ENCODE results near the gene MSMB. TPM values are rescaled to one million over a fixed set of nuclear protein-coding genes. Genes with fewer than 3 reads are reported as not detected.

The MSMB gene
- total and polyA plus RNA-seq, 9 of the 15 experiments (the other 6 are each of a cell fraction or from before 2014, with no cell fraction given): 0.21 to 0.60 TPM; not detected in 7

DNA sequence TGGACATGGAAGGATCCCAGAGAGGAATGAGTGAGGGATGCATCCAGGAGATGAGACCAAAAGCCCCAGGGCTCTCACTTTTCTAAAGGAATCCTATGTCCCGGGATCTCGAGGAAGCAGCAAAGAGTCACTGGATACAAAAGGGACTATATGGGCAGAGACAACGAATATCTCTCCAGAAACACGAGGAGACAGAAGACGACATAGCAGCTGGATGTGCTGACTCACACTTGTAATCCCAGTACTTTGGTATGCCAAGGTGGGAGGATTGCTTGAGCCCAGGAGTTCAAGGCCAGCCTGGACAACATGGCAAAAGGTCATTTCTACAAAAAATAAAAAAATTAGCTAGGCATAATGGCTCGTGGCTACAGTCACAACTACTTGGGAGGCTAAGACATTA, 24.7 kb upstream of the MSMB start:
- ChIA-PET POLR2A (no interaction called here), CTCF (ENCODE audit: low intra/inter-chr PET ratio) (no interaction called here)
- Histone ChIP-seq H3K9me1 (ENCODE audit: control insufficient read depth, insufficient read depth, low read length) (no peaks in the 10 kb centered on the region), H3K9me3 (replicated peaks; ENCODE audit: control insufficient read depth, insufficient read depth, low read depth, low read length) (no peaks in the 10 kb centered on the region), H3K4me2 (ENCODE audit: insufficient read depth, low read length) (no peak overlapping the region), H4K20me1 (replicated peaks; ENCODE audit: control insufficient read depth, insufficient read depth, low read length) (no peaks in the 10 kb centered on the region), H3K4me1 (replicated peaks in 1 of 2; ENCODE audit: control insufficient read depth in 2 of 2, insufficient read depth in 2 of 2, low read length in 2 of 2) (peaks cover 0 to 11% of the 10 kb centered on the region in 2 experiments; a peak in 3 of 5 replicates), H3K4me3 (no peak overlapping the region), H3K9ac (ENCODE audit: insufficient read depth in 1 of 2, low read depth in 2 of 2, low read length in 2 of 2) (no peak overlapping the region), H3K79me2 (ENCODE audit: control insufficient read depth, insufficient read depth, low read length) (no peaks in the 10 kb centered on the region), H3K27me3 (ENCODE audit: control insufficient read depth in 2 of 2, insufficient read depth in 2 of 2, low read length in 2 of 2) (no peaks in the 10 kb centered on the region), H2AFZ (ENCODE audit: low read depth, low read length) (peak overlapping the region; percentile 51), H3K27ac (ENCODE audit: extremely low read depth, low read depth, low read length) (no peak overlapping the region), H3K36me3 (ENCODE audit: control insufficient read depth, insufficient read depth, low read length) (no peaks in the 10 kb centered on the region)
- in situ Hi-C loops (cut with MboI): no loop called here
- peak; percentile 46; the same call in 2 of the 3 replicates for ATAC-seq
- no TSS peak for BruUV-seq (replicated peaks)
- no peak for DNase-seq (ENCODE audit: extremely low read depth in 1 of 4, low spot score in 3 of 4)
- intact Hi-C loops (cut with micrococcal nuclease): no loop called here
- FAIRE-seq: no peak
- WGBS (ENCODE audit: insufficient coverage, low coverage, missing lambda C conversion rate): 5% methylated on average over 6 of the region's 6 CpGs
- TF ChIP-seq MAFK (IDR thresholded peaks at IDR 0.05; ENCODE audit: low read length) (peak; percentile 42; the same call in 1 of the 2 replicates), JUND (IDR thresholded peaks at IDR 0.05; ENCODE audit: borderline replicate concordance, low read depth, low read length) (no peak), JUND (tag; IDR thresholded peaks at IDR 0.05; ENCODE audit: borderline replicate concordance, low read depth, low read length) (peak; percentile 41; the same call in 1 of the 3 replicates), L3MBTL2 (IDR thresholded peaks at IDR 0.05) (peak; percentile 79), C11orf30 (IDR thresholded peaks at IDR 0.05; ENCODE audit: low read depth) (peak; percentile 86), ZNF592 (IDR thresholded peaks at IDR 0.05) (0 out of 2 replicates have a peak, but pooled peaks have one; percentile 42), ARID1B (IDR thresholded peaks at IDR 0.05) (0 out of 2 replicates have a peak, but pooled peaks have one; percentile 24)
